NCI-H2029 (cell line): ENCODE data around the gene STPG3.

Source experiments
- DNase-seq: peaks from one replicate; lab custom pipeline; 2025; lab: John Stamatoyannopoulos, UW

The STPG3 gene

GRCh38 chr9:137279741-137280473, 28.8 kb downstream of the STPG3 start:
- no peak for DNase-seq

- DNase-seq, result no peak
These were observed 29.6 kb downstream of the STPG3 start for GRCh38 chr9:137280474-137281344.

GRCh38 chr9:137281345-137282116, 30.4 kb downstream of the STPG3 start:
- no peak for DNase-seq

GRCh38 chr9:137286975-137287383, 35.9 kb downstream of the STPG3 start:
- DNase-seq, result peak; percentile 37

GRCh38 chr9:137293094-137293481, 42.0 kb downstream of the STPG3 start:
- no peak for DNase-seq

GRCh38 chr9:137293482-137294090, 42.5 kb downstream of the STPG3 start:
- no peak for DNase-seq

GRCh38 chr9:137294091-137294680, 43.1 kb downstream of the STPG3 start:
- peak; percentile 64 for DNase-seq

GRCh38 chr9:137294681-137295237, 43.7 kb downstream of the STPG3 start:
- DNase-seq, result no peak

- DNase-seq, result no peak
These were observed 44.2 kb downstream of the STPG3 start for GRCh38 chr9:137295238-137295811.

- no peak for DNase-seq
These were observed 45.0 kb downstream of the STPG3 start for GRCh38 chr9:137295849-137296669.

GRCh38 chr9:137296670-137297664, 45.9 kb downstream of the STPG3 start:
- DNase-seq, result no peak

GRCh38 chr9:137297966-137298365, 46.9 kb downstream of the STPG3 start:
- no peak for DNase-seq

GRCh38 chr9:137298401-137299202, 47.5 kb downstream of the STPG3 start:
- DNase-seq, result no peak

- no peak for DNase-seq
These were observed 48.1 kb downstream of the STPG3 start for GRCh38 chr9:137299203-137299565.

- no peak for DNase-seq
These were observed 48.9 kb downstream of the STPG3 start for GRCh38 chr9:137299938-137300337.

- no peak for DNase-seq
These were observed 49.5 kb downstream of the STPG3 start for GRCh38 chr9:137300567-137301080.

- DNase-seq, result no peak
These were observed 50.2 kb downstream of the STPG3 start for GRCh38 chr9:137301081-137301947.
